Ishikawa (cell line): Measurements from ENCODE around the gene ALX3.

Source experiments
- CEBPB ChIP-seq: IDR thresholded peaks from 2 replicates; pipeline ENCODE4 v1.6.1; 2012
- EGR1 ChIP-seq: IDR thresholded peaks from 2 replicates; pipeline ENCODE4 v1.6.1; 2012
- FOXM1 ChIP-seq: IDR thresholded peaks from 2 replicates; pipeline ENCODE4 v1.6.1; 2012; ENCODE audit warnings: low read depth, borderline replicate concordance
- RAD21 ChIP-seq: IDR thresholded peaks from 2 replicates; pipeline ENCODE4 v1.6.1; 2012; ENCODE audit warnings: low read depth
- TAF1 ChIP-seq: IDR thresholded peaks from 2 replicates; pipeline ENCODE4 v1.6.1; 2012; ENCODE audit warnings: low read depth, mild to moderate bottlenecking
- TEAD4 ChIP-seq: IDR thresholded peaks from 2 replicates; pipeline ENCODE4 v1.6.1; 2012
- ZBTB7A ChIP-seq: IDR thresholded peaks from 2 replicates; pipeline ENCODE4 v1.6.1; 2012; ENCODE audit warnings: low read depth
- TF ChIP-seq, protein P1 (sequence below): IDR thresholded peaks from 2 replicates; pipeline ENCODE4 v1.6.1; 2012
- TF ChIP-seq, protein P2 (sequence below): IDR thresholded peaks from 2 replicates; pipeline ENCODE4 v1.6.1; 2012

DNA sequence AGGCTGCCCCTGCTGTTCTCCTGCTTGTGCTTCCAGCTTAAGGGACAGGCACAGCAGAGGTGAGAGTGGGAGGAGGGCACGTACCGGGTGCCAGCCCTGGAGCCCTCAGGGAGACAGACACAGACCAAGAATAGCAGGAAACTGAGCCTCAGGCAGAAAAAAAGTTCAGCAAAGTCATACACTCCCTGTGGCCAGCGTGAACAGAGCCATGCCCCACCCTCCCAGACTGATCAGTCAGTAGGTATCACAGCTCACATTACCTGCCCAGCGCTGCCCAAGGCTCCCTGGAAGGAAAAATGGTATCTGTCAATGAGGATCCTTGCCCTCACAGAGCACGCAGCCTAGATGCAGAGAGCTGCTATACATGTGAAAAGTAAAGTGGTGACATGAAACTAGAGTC is 43.1 kb upstream of the ALX3 start:
- TF ChIP-seq, protein P1, sequence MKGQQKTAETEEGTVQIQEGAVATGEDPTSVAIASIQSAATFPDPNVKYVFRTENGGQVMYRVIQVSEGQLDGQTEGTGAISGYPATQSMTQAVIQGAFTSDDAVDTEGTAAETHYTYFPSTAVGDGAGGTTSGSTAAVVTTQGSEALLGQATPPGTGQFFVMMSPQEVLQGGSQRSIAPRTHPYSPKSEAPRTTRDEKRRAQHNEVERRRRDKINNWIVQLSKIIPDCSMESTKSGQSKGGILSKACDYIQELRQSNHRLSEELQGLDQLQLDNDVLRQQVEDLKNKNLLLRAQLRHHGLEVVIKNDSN: no peak
- TF ChIP-seq ZBTB7A (no peak), EGR1 (no peak), CEBPB (no peak), FOXM1 (no peak), TEAD4 (no peak), TAF1 (no peak), RAD21 (no peak)
- TF ChIP-seq, protein P2, sequence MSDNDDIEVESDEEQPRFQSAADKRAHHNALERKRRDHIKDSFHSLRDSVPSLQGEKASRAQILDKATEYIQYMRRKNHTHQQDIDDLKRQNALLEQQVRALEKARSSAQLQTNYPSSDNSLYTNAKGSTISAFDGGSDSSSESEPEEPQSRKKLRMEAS: no peak
